ENCODE data around the gene CNOT3.

- TF ChIP-seq POLR2A (IDR thresholded peaks at IDR 0.05; ENCODE audit: low read length): no peak
- TF ChIP-seq GATA1 (IDR thresholded peaks at IDR 0.05; ENCODE audit: low read depth, low read length): no peak
Observed at GRCh38 chr19:54201172-54201701, 63.7 kb downstream of the CNOT3 start.
